AG08395 (cell line): ENCODE data around the gene UCN2.
"Not testable (repeated sequence)": the region's sequence is repeated elsewhere in the genome, so short reads cannot be mapped to it uniquely, and the experiment has no call there.

Experiments used
- DNase-seq: peaks from one replicate; pipeline ENCODE4 v3.0.0; 2012; ENCODE audit warnings: mixed read lengths, low spot score

Gene UCN2

DNA sequence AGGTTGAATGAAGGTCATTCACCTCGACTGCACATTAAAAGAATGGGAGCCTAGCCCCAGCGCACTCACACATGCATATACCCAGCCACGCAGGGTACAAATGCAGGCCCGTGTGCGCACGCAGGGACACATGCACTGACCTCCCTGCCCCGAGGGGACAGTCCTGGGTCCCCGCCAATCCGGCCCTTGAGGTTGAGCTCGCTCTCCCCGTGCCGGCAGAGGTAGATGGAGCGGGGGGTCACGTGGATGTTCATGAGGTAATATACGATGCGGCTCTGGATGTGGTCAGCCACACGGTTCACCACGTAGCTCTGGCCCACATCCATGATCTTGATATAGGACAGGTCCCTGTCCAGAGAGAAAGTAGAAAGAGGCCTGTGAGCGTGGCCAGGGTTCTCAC is 27.5 kb downstream of the UCN2 start:
- no peak for DNase-seq

DNA sequence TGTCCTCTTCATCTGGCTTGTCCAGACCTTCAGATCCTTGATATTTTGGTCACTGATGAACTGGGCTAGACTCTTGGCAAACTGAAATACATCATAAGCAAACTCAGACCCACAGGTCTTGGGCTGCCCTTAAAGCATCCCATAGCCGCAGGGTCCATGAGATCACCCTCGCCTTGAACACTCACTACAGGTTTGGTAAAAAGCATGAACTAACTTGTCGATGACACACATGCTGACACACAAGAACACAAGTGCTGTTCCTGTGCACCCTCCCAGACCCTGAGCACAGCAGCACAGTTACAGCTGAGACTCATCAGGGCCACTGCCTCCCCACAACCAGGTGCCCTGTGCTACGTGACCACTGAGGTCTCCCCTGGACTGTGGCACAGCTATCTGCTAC is 28.0 kb downstream of the UCN2 start:
- no peak for DNase-seq

DNA sequence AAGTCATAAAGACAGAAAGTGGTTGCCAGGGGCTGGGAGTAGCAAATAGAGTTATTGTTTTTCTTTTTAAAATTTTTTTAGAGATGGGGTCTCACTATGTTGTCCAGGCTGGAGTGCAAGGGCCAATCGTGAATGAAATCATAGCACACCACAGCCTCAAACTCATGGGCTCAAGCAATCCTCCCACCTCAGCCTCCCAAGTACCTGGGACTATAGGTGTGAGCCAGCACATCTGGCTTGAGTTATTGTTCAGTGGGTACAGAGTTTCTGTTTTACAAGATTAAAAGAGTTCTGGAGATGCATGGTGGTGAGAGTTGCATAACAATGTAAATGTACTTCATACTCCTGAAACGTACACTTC is 30.6 kb downstream of the UCN2 start:
- DNase-seq = no peak

DNA sequence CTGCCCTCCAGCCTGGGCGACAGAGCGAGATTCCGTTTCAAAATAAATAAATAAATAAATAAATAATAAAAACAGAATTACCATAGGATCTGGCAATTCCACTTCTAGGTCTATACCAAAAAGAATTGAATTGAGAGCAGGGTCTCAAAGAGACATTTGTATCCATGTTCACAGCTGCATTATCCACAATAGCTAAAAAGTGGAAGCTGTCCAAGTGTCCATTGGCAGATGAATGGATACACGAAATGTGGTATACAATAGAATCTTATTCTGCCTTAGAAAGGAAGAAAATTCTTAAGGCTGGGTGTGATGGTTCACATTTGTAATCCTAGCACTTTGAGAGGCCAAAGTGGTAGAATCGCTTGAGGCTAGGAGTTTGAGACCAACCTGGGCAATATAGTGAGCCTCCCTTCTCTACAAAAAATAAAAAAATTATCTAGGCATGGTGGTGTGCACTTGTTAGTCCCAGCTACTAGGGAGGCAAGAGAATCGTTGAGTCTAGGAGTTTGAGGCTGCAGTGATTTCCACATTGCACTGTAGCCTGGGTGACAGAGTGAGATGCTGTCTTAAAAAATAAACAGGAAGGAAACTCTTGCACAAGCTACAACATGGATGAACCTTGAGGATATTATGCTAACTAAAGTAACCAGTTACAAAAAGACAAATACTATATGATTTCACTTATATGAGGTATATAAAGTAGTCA is 31.2 kb downstream of the UCN2 start:
- no peak for DNase-seq

DNA sequence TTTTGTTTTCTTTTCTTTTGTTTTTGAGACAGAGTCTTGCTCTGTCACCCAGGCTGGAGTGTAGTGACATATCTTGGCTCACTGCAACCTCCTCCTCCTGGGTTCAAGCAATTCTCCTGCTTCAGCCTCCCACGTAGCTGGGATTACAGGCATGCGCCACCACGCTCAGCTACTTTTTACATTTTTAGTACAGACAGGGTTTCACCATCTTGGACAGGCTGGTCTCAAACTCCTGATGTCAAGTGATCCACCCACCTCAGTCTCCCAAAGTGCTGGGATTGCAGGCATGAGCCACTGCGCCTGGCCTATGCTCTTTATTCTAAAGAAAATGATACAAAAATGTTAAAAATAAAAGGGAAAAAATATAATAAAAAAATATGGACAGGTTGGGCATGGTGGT is 32.9 kb downstream of the UCN2 start:
- not testable (repeated sequence) for DNase-seq

DNA sequence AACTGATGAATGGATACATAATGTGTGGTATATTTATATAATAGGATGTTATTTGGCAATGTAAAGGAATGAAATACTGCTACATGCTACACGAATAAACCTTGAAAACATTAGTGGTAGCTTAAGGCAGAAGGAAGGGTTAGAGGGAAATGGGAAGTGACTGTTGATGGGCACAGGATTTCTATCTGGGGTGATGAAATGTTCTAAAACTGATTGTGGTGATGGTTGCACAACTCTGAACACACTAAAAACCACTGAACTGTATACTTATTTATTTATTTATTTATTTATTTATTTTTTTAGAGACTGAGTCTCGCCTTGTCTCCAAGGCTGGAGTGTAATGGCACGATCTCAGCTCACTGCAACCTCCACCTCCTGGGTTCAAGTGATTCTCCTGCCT is 34.8 kb downstream of the UCN2 start:
- no peak for DNase-seq

DNA sequence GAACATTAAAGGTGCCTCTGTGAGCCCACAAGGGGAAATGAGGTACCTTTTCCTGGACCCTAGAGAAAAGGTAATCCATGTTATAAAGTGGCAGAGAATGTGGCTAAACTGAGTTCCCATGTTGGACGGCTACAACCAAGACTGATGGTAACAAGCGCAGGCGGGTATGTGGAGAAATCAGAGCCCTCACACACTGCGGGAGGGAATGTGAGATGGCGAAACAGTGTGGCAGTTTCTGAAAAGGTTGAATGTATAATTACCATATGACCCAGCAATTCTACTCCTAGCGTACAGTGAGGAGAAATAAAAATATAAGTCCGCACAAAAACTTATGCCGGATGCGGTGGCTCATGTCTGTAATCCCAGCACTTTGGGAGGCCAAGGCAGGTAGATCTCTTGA is 35.5 kb downstream of the UCN2 start:
- no peak for DNase-seq

DNA sequence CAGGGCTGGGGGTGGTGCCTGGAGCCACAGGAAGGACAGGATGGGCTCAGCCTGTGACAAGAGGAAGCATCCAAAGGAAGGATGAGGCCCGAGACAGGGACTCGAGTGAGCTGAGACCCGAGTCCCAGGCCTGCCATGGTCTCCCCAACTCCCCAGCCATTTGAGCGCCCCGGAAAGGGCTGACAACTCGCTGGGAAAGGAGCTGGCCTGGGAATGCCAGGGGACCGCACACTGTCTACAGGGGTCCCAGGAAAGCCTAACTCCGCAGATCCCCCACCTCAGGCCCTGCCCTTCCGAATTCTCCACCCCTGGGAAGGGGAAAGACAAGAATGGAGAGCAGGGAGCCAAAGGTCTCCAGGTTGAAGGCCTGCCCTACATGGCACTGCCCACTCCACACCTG is 38.6 kb downstream of the UCN2 start:
- no peak for DNase-seq

DNA sequence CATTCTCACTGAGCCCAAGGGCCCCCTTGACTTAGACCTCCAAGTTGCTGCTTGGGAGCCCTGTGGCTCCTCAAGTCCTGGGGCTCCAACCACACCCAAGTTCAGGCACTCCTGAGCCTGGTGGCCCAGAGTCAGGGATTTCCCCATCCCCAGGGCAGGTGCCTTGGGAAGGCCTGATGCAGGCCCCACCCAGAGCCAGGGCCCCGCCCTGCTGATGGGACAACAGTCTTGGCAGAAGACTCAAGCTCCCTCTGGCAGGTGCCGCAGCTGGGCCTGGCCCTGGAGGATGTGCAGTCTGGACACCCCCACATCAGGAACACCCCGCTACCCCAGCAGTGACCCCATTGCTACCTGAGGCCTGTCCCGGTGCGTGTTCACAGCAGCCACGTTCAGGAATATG is 41.9 kb downstream of the UCN2 start:
- DNase-seq = no peak

DNA sequence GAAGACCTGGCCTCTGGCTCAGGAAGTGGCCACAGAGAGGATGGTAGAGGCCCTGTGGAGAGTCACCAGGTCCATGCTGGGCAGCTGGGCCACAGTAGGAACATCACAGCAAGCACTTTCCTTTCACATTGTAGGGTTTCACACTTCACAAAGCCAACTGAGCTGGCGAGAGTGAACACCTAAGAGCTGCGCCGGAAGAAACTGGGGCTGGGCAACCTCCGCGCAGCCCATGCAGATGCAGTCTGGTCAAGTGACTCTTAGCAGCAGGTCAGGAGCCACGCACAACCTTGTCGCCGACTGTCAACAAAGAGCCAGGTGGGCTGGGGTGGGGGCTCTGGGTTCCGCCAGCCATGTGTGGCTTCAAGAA is 44.3 kb downstream of the UCN2 start:
- DNase-seq = no peak

DNA sequence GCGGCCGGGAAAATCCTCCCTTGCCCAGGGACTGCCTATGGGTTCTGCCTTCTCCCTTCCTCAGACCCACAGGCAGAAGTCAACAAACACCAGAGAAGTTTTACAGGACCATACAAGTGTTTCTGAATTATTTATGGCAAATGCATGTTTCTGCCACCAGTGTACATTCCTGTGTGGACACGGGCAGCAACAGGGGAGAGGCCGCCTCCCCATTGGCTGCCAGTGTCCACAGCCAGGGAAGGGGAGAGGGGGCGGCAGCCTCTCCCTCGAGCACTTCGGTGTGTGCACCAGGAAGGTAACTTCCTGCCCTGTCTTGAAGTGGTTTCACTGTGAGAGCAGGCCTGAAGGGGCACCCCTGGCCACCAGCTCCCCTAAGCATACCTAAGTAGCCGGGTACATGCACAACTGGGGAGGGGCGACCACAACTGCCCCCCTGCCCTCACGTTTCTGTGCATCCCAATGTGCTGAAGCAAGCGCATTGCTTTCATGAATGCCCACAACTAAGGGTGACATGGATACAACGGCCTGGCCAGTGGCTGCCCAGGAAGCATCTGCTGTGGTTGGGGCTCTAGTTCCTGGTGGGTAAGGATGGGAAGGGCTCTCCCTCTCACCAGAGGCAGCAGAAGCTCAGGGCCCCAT is 44.8 kb downstream of the UCN2 start:
- DNase-seq = no peak

DNA sequence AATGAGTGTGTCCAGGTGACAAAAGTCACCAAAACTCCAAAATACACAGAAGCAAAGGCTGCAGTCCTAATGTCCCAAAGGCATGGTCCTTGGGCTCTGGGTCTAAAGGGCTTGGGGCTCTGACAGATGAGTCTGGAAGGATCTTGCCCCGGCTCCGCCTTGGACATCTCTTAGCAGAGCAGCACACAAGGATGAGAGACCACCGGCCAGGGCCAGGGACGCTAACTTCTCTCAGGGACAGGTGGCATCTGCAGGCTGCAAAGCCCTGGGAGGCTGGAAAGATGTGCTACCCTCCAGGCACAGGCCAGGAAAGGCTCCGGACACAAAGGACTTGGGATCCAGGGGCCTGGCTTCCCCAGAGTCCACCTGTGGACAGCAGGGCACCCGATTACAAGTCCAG is 45.5 kb downstream of the UCN2 start:
- no peak for DNase-seq

DNA sequence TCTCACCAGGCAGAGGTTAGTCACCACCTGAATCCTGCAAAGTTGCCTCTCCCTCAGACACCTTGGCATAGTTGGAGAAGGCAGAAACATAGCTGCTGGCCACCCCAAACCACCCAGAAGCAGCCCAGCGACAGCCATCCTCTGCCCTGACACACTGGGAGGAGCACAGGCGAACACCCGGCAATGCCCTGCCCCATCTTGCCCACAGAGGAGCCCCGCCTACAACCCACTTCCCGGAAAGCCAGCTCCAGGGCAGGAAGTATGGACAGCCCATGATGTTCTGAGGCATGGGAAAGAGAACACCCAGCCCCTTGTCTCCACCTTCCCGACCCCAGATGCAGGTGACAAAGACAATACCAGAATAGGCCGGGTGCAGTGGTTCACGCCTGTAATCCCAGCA is 47.0 kb downstream of the UCN2 start:
- no peak for DNase-seq

DNA sequence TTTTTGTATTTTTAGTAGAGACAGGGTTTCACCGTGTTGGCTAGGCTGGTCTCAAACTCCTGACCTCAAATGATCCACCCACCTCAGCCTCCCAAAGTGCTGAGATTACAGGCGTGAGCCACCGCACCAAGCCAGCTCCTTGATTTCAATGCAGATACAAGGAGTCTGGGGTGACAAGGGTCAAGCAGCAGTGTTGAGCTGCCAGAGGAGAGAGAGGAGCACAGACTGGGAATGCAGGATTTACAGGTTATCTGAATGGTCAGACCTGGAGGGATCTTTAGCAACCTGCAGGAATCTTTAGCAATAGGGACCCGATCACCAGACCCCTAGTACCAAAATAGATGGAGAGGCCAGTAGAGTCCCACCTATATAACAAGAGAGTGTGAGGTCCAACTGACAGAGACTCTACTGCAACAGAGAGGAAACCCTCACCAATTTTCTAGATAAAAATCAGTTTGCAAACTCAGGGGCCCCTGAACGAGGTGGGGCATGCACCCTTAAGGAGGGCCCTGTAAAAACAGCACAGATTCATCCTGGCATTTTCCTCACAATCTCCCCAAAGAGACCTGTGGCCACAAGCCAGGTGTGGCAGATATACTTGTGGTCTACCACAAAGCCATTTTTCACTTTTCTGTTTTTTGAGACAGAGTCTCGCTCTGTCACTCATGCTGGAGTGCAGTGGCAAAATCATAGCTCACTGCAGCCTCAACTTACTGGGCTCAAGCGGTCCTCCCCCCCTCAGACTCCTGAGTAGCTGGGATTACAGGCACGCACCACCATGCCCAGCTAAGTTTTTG is 49.0 kb downstream of the UCN2 start:
- no peak for DNase-seq
